Vagina (tissue), 2 donors: ENCODE measurements around the gene IRX3.

Experiments
- CTCF ChIP-seq, 3 experiments: fragments of 450-650 bp in 2 of 3; fragments of 200-600 bp in 1 of 3; sonication (generic) in 1 of 3; IDR thresholded peaks; one replicate each; pipeline ENCODE4 v1.5.1; 2017 to 2019; ENCODE audit warnings: antibody characterized with exemption in 3 of 3, mild to moderate bottlenecking in 2 of 3, moderate library complexity in 2 of 3
- POLR2AphosphoS5 ChIP-seq, 2 donors: sonication (generic); formaldehyde crosslinking; IDR thresholded peaks; one replicate each; pipeline ENCODE4 v1.9.0; 2017; ENCODE audit warnings: antibody characterized with exemption in 2 of 2, mild to moderate bottlenecking in 2 of 2, low read depth in 1 of 2; ENCODE audit not compliant: insufficient read depth in 1 of 2

- no peak for TF ChIP-seq POLR2AphosphoS5 (IDR thresholded peaks at IDR 0.05; ENCODE audit: insufficient read depth in 1 of 2, low read depth in 1 of 2)
- TF ChIP-seq CTCF (IDR thresholded peaks at IDR 0.05): no peak
These were observed 18.5 kb upstream of the IRX3 start for GRCh38 chr16:54305080-54305479.
